GM18499 (cell line): Measurements from ENCODE around the gene TTC6.

Experiments
- ATAC-seq: cut with Tn5 transposase; IDR thresholded peaks from one replicate; pipeline ENCODE4 v1.9.1; 2021; ENCODE audit warnings: moderate number of reproducible peaks; ENCODE audit not compliant: insufficient read depth, unreplicated experiment

TTC6 gene

DNA sequence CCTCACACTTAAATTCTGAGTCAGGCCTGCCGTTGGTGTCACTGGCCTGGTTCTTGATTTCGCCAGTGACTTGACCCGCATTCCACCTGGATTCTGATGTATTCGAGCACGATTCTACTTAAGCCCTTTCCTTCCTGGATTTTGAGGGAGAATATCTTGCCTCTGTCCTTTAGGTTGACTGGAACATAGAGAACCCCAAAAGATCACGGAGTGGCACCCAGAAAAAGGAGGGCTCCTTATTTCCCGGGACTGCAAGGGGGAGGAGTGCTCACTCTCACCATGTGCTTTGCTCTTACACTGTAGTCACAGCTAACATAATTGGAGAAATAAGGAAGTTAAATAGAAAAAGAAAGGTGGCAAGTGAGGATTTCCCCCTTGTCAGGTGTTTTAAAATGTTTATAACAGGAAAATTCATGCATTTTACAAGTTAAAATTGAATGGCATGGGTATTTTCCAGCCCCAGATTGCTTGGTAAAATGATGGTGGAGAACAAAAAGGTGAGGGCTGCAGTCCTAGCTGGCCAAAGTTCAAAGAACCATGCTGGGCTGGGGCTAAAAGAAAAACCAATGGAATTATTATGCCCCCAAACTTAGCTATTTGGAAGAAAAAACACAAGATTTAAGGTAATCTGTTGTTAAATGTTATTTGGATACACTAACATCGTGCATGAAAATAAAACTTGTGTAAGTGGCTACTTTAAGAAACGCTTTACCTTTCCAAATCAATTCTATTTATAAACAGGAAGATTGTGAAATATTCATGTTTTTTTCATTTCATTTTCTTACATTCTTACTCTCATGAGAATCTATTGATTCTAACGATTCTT, 9.2 kb upstream of the TTC6 start:
- ATAC-seq = no peak

- no peak for ATAC-seq
Measured at GRCh38 chr14:37586797-37587130, 8.7 kb upstream of the TTC6 start.

DNA sequence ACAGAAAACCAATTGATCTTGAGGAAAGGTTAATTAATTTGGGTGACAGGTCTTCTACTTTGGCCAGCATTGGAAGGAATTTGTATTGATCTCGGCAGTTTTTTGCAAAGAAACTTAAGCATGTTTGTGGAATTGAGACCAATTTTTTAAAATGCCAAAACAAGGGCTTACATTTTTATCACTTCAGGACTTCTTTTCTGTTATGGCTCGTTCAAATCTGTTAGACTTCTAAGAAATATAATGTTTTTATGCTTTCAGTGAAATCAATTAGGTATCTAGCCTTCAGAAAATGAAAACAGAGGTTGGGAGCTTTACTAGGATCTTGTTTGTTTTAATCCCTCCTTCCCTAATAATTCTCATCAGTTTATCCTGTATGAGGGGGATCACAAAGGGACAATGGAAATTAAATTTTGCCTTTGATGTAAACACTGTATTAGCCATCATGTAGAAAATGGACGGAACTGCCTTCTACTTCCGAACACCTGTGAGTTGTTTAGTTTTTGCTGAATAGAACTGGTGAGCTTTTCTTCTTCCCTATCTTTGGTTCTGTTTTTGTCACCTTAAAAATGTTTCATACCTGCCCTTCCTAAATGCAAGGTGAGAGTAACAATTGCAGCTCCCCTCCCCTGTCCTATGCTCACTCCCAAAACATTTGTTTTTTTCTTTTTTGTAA, 8.2 kb upstream of the TTC6 start:
- no peak for ATAC-seq

DNA sequence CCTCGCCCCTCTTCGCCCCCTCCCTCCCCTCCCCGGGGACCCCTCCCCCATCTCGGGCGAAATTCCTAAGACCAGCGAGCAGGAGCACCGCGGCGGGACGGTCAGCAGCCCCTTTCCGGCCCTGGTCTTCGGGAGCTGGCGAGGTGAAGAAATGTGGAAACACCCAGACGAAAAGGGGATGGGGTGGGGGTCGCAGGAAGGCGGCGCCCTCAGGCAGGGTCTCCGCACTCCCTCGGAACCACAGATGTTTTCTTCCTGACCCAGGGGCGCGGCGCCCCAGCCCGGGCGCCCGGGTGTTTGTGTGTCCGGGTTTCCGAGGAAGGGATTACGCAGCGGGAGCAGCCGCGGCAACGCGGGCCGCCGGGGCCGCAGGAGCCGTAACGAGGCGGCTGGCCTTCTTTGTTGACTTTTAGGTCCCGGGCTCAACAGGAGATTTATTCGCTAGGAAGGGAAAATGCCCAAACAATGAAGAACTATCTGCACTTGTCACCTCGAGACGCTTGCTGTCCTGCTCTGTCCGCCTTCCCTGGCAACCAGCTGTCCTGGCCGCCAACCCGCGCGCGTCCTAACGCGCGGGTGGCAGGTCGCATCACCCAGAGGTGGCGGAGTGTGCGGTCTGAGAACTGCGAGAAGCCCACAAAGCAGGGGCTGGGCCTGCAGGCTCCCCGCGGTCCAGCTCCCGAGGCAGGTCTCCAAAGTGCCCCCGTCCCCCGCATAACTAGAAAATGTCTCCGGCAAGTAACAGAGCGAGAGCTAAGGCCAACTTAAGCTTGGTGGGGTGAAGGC, 7.4 kb upstream of the TTC6 start:
- no peak for ATAC-seq

- no peak for ATAC-seq
Measured at GRCh38 chr14:37588667-37588955, 6.8 kb upstream of the TTC6 start.

- ATAC-seq = no peak
Measured at GRCh38 chr14:37588956-37589714, 6.3 kb upstream of the TTC6 start.

DNA sequence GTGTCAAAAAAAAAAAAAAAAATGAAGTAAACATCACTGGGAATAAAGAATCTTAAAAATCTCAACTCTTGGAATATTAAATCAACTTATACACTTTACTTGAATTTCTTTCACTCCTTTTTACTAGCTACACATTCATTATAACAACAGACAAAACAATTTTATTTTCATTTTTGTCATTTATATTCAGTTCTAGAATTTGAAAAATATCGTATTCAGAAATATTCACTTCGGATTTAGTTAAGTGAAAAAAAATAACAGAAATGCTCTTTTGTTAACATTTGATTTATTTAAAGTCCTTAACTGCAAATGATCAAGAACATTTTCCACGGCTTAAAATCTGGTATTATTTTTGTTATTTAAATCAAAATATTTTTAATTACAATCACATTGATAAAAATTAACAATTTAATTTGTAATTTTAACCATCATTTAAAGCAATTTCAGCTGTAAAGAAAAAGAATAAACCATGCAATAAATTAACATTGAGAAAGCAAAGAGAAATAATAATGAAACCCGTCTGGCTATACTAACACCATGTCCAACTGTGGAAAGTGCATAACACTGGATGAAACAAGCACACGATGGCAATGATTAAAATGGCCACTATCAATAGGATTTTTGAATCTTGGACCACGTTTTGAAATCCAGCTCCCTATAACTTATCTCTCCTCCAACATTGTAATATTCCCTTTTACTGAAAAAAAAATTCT, 5.6 kb upstream of the TTC6 start:
- ATAC-seq = no peak

DNA sequence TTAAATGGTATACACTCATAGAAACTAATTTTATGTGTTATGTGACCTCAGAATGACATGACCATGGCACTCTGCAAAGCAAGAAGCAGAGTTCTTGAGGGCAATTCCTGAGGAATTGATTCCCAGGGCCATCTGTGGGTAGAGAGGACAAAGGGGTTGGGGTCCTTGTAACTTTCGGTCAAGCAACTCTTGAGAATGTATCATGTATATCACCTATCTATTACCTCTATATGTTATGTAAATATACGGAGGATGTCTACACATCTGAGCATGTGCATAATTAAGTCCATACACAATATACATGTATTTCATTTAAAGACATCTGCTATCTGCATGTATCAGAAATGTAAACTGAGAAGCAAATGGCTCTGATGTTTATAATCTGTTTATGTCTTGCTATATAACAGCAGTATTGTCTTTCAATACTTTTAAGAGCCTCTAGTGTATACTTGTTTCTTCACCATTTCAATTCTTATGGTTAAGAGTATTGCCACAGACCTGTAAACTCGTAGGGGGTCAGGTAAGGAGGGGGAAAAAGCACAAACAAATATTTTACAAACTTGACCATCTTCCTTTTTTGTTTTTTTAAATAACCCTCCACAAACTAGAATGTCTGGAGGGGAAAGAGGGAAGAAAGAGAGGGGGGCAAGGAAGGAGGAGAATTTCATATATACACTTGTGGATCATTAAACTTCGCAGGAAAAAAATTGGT, 4.8 kb upstream of the TTC6 start:
- ATAC-seq = no peak

GRCh38 chr14:37591311-37591940, 4.0 kb upstream of the TTC6 start:
- no peak for ATAC-seq

DNA sequence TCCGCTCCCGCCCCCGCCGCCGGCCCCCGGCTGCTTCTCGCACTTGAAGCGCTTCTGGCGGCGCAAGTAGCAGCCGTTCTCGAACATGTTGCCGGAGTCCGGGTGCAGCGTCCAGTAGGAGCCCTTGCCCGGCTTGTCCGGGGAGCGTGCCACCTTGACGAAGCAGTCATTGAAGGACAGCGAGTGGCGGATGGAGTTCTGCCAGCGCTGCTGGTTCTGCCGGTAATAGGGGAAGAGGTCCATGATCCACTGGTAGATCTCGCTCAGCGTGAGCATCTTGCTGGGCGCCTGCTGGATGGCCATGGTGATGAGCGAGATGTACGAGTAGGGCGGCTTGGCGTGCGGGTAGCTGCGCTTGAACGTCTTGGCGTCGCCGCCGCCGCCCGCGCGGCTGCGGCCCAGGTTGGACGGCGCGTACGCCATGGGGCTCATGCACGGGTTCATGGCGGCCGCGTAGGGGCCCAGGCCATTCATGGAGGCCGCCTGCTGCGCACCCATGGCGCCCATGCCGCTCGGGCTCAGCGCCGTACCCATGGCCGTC, 3.4 kb upstream of the TTC6 start:
- no peak for ATAC-seq

GRCh38 chr14:37592482-37593408, 2.7 kb upstream of the TTC6 start:
- ATAC-seq = no peak

DNA sequence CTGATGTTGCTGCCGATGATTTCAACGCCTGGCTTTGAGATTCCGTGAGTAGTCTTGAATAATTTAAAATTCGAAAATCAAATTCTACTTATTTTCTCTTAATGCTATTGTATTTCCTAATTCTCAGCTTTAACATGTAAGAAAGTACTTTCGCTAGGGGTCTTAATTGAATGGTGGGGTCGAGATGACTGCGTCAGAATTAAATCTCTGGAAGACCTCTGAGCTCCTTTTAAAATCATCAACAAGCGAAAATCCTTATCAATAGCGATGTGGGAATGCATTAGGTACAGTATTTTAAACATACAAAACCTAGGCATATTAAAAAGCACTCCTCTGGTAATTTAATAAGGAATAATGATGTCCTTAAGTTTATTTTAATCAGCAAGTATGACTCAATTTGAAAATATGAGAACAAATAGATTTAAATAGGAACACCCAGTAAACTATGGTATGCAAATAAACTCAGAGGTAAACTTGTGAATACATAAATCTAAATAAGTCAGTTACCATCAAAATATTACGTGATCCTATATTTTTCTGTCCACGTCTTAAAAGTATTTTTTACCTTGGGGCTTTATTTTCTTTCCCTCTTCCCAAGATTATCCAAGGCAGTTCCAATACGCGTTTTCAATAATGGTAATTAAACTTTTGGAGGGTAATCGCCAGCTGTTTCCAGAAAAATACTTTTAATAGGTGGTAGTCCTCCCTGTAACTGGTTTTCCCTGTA, 1.8 kb upstream of the TTC6 start:
- no peak for ATAC-seq

GRCh38 chr14:37594238-37594970, 1.0 kb upstream of the TTC6 start:
- ATAC-seq = no peak

- peak; percentile 62 for ATAC-seq
Measured at GRCh38 chr14:37595809-37596621, 586 bp downstream of the TTC6 start.

- no peak for ATAC-seq
Measured at GRCh38 chr14:37596790-37597472, 1.5 kb downstream of the TTC6 start.
